Measurements from ENCODE around the gene ENDOV.

Gene ENDOV

DNA sequence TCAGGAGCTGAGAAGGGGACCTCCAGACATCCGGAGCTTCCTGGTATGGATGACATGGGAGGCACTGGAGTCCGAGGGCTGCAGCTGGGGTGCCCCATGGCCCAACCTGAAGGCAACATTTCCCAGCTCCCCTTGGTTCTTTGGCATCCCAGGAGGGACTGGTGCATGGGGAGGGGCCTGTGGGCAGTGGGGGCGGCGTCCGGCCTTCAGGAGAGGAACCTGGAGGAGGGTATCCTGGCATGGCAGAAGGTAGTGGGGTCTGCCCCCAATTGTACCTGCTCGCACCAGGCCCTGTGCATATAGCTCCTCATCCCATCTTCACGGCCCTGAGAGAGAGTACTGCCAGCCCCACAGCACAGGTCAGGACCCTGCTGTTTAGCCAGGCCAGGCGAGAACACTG, 49.5 kb downstream of the ENDOV start:
- DNase-seq (ENCODE audit: low read depth in 1 of 2, low spot score in 1 of 2), result no peak

- no peak for DNase-seq (ENCODE audit: low read depth in 1 of 2, low spot score in 1 of 2)
Measured at GRCh38 chr17:80465327-80465974, 50.5 kb downstream of the ENDOV start.

DNA sequence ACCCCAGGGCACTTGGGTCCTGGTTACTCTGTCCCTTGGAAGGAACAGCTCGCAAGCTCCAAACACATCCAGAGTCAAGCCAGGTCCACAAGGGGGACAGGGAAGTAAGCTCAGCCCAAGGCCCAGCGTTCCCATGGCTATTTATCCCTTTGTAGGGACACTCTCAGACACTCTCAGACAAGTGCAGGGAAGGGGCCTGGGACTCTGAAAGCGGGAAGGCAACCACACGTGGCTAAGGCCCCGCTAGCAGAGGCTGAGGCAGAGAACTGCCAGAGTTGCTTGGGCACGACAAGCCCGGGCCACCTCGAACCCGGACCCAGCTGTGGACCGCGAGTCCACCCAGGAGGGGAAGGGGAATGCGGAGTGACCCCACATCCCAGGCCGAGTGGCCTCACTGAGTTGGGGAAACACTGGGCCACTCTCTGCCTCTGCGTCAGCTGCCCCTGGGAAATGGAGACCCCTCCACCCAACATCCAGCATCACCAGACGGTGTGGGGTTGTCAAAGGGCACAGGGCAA, 51.3 kb downstream of the ENDOV start:
- no peak for DNase-seq (ENCODE audit: low read depth in 1 of 2, low spot score in 1 of 2)

DNA sequence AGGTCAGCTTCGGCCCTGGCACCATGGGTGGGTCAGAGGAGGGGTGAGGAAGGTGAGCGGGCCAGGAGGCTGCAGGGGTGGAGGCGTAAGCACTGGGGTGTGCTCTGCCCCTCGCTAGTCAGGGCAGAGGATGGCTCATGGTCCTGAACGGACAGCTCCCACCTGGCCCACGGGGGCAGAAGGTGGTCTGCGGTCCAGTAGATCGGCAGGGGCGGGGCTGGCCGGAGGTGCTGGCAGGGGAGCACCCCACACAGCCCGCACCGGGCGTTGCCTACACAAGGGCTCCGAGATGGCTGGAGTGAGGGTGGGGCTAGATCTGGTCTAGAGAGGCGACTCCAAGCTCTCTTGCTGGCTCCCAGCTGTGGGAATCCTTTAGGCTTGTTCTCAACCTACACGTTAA, 53.3 kb downstream of the ENDOV start:
- no peak for DNase-seq (ENCODE audit: low read depth in 1 of 2, low spot score in 1 of 2)

DNA sequence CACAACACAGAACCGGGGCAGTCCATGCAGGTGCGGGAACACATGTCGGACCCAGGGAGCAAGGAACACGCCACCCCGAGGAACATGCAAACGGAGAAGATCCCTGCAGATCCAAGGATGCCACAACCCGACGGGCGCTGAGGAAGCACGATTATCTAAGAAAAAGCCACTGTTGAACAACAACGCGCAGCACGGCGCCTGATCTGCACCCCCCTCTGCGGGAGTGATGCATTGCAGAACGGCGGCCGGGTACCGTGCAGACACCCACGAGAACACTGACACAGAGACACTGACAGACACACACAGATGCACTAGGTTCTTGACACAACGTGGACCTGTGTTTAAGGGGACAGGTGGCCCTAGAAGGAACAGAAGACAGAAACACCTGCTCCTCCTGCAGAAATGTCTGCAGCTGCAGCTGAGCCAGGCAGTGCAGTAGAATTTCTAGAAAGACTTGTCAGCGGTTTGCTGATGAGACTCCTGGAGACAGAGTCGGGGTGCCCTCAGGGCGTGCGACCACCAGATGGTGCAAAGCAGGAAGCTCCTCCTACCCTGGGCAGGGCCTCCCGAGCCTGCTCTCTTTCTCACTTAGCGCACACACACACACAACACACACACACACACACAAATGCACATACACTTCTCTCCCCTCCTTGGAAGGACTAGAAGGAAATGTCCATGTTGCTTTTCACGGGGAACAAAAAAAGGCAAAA, 54.0 kb downstream of the ENDOV start:
- no peak for DNase-seq (ENCODE audit: low read depth in 1 of 2, low spot score in 1 of 2)

GRCh38 chr17:80469667-80470066, 54.7 kb downstream of the ENDOV start:
- no peak for DNase-seq (ENCODE audit: low read depth in 1 of 2, low spot score in 1 of 2)

DNA sequence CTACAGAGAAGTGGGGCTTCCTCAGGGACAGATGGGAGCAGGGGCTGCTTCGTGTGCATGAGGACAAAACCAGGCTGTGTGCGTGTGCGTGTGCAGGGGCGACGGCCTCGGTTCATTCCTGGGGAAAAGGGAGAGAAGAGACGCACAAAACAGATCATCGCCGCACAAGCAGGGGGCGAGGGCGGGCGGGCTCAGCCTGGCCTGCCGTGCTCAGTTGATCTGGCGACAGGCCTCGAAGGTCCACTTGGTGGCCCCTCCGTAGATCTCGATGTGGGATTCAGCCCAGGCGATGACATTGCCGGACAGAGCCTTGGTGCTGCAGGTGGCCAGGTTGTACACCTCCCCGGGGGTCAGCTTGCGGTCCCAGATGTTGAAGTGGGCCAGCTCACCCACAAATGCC, 55.6 kb downstream of the ENDOV start:
- DNase-seq (ENCODE audit: low read depth in 1 of 2, low spot score in 1 of 2), result no peak

- no peak for DNase-seq (ENCODE audit: low read depth in 1 of 2, low spot score in 1 of 2)
Measured at GRCh38 chr17:80471922-80472321, 57.0 kb downstream of the ENDOV start.

- DNase-seq (ENCODE audit: low read depth in 1 of 2, low spot score in 1 of 2), result no peak
Measured at GRCh38 chr17:80472996-80473395, 58.0 kb downstream of the ENDOV start.

GRCh38 chr17:80473701-80474100, 58.7 kb downstream of the ENDOV start:
- DNase-seq (ENCODE audit: low read depth in 1 of 2, low spot score in 1 of 2), result no peak

DNA sequence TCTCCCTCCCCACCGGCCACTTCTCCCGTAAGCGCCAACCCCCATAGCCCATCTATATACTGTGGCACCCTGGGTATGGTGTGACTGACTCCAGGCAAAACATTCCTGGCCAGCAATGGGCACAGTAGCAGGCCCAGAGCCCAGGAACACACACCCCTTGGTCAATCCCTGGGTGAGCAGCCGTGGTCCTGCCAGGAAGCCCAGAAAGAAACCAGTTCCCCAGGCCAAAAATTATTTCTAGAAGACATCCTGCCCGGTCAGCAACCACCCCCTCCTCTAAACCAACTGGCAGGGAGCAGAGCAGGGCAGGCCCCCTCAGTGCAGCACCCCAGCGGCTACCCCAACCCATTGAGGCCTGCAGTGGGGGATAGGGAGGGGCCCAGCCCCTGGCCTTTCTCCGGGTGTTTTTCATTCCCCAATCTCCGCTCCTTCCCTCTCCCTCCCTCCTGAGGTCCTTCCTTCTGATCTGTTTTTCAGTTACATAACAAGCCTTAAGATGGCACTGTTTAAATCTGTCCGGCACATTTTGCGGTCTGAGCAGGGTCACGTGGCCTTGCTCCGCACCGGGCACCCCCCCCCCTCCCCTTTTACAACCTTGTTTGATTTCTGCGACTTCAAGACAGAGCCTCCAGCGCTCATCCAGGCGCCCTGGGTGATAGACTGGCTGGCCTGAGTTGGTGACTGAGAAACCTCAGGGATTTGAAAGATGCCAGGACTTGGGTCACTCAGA, 59.4 kb downstream of the ENDOV start:
- no peak for DNase-seq (ENCODE audit: low read depth in 1 of 2, low spot score in 1 of 2)

DNA sequence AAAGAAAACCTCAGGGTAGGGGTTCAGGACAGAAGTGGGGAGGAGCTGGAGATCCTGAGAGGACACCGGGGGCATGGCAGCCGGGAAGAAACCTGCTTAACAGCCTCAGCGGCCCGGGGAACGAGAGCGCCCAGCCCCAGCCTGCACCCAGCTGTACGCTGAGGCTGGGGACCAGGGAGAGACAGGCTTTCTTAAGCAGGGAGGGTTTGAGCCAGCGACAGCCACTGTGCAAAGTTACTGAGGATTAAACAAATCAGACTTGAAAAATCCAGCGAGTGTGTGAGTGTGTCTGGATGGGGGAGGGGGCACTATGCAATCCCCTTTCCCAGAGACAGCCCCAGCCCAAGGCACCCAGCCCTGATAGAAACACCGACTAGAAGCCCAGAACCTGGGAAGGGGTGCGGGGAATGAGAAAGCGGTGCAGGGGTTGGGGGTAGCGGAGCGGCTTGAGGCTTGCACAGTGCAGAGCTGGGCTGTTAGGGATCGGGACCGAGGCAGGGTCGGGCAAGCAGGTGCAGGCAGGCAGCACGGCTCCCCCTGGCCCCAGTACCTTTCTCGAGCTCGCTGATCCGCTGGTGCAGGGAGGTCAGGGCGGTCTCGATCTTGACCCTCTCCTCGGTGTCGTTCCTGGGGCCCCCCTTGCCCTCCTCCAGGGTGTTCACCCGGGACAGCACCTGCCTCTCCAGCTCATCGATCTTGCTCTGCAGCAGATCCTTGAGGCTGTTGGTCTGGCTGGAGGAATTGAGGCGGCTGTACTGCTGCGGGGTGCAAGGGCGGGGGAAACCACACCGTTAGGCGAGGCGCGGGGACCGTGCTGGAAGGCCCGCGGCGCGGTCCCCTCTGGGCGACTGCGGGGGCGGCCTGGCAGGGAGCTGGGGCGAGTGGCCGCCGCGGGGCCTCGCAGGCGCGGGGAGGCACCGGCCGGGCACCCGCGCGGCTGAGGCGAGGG, 60.3 kb downstream of the ENDOV start:
- DNase-seq (ENCODE audit: low read depth in 1 of 2, low spot score in 1 of 2), result no peak

DNA sequence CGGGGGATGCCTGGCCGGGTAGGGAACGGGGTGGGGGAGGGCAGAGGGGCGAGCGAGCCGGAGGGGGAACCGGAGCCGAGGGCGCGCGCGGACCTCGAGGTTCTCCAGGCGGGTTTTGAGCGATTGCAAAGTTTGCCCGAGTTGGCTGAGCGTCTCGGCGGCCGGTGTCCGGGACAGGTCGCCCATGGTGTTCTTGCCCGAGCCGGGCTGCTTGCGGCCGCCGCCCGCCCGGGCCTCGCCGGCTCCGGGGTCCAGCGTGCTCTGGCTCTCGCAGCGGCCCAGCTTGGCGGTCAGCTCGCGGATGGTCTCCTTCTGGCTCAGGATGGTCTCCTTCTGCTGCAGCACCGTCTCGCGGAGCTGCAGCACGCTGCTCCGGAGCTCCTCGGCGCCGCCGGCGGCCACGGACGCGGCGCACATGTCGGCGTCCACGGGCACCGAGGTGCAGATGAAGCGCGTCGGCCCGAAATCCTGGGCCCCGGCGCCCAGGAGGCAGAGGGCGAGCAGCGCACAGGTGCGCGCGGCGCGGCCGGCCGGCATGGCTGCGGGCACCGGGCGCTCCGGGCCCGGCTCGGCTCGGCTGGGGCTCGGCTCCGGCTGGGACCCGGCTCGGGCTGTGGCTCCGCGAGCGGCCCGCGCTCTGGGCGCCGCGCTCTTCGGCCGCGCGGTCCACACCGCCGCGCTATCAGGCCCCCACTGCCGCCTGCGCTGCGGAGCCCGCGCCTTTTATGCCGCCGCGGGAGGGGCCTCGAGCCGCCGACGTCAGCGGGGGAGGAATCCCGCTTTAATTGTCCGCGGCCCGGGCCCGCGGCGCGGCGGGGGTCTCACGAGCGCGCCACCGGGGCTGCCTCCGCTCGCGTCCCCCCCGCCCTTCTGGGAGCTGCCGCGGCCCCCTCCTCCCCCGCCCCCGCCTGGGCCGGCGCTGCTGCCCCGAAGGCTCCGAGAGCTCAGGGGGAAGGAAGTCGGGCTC, 61.2 kb downstream of the ENDOV start, which contains the start of gene NPTX1:
Gene NPTX1 (minus strand): TSS at position 698 of the 967 bp plus-strand sequence. CDS start 161 bp downstream, at position 537.
- no peak for DNase-seq (ENCODE audit: low read depth in 1 of 2, low spot score in 1 of 2)

GRCh38 chr17:80476877-80477646, 62.1 kb downstream of the ENDOV start:
- DNase-seq (ENCODE audit: low read depth in 1 of 2, low spot score in 1 of 2), result no peak

DNA sequence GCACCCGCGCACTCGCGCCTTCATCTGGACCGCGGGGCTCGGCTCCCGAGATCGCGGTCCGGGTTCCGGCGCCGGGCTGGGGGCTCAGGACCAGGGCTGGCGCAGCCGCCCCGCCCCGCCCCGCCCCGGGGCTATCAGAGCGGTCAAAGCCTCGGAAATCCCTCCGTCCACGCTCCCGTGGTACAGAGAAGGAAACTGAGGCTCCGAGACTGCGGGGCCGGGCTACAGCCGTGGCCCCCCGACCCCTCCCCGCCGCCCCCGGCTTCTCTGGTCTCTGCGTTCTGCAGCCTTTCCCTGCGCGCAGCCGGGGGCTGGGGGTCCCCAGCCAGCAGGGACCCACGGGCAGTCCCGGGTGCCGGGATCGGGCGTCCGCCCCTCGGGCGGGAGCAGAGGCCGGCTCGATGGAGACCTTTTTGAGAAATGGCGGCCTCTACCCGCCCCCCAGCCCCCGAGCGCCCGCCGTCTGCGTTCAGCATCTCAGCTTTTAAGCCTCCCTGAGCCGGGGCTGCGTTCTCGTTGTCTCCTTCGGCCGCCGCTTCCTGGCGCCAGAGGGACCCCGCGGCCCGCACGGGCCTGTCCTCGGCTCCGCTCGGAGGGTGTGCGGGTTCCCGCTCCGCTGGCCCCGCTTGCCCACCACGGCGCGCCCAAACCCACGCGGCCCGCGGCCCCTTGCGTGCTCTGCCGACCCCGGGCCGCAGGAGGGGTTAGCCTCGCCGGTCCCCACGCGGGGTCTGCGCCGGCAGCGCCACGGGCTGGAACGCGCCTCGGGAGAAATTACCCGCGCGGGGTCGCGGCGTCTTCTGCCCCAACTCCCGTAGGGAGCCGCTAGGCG, 62.9 kb downstream of the ENDOV start:
- no peak for DNase-seq (ENCODE audit: low read depth in 1 of 2, low spot score in 1 of 2)

DNA sequence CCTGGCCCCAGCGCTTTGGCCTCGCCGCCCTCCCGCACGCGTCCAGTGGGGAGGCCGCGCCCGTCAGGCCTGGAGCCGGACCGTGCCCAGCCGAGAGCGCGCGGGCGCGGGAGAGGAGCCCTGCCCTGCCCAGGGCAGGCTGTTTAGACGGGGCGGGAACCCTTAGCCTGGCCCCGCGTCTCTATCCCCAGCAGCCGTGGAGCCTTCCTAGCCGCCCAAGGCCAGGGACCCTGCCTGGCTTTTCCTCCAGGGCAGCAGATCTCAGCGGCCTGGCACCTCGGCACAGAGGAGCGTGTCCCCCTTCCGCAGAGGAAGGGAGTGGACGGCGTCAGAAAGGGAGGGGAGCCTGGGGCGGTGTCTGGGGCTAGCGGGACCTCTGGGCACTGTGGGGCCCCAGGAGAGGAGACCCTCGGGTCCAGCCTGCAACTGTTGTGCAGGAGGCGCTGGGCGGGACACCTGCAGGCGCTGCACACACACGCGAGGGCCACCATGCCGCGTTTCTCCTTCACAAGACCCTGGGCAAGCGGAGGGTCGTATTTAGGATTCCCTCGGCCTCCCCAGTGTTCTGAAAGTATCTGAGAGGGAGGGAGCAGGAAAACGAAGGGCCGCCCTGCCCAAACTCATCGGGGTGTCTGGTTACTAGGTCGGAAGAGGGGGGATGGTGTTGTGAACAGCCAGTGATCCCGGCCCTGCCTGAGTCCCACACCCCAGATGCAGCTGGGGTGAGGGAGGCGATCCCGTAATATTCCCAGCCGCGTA, 63.7 kb downstream of the ENDOV start:
- no peak for DNase-seq (ENCODE audit: low read depth in 1 of 2, low spot score in 1 of 2)

DNA sequence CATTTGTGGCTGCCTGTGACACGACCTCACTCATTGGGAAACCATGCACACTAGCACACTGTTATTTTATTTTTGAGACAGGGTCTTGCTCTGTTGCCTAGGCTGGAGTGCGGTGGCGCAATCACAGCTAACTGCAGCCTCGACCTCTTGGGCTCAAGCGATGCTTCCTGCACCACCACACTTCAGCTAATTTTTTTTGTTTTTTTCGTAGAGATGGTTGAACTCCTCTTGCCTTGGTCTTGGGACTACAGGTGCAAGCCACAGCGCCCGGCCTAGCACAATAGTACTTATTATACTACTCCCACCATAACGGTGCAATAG, 64.2 kb downstream of the ENDOV start:
- DNase-seq (ENCODE audit: low read depth in 1 of 2, low spot score in 1 of 2), result no peak

All from activated T-helper 1 cell treated with anti-CD3 and anti-CD28 coated beads, Interleukin-2, amount 50 U/mL, for 16 hours (primary cell).